Fibroblast of skin of right biceps (primary cell): ENCODE data around the gene DNM3.
A peak's percentile ranks its signal among the peaks of the same experiment; 100 is the strongest.

Experiments
- DNase-seq: peaks from one replicate; pipeline ENCODE4 v3.0.0-alpha.2; 2013

Gene DNM3

GRCh38 chr1:172145231-172145651 is 303.9 kb downstream of the DNM3 start:
- DNase-seq = peak; percentile 97

DNA sequence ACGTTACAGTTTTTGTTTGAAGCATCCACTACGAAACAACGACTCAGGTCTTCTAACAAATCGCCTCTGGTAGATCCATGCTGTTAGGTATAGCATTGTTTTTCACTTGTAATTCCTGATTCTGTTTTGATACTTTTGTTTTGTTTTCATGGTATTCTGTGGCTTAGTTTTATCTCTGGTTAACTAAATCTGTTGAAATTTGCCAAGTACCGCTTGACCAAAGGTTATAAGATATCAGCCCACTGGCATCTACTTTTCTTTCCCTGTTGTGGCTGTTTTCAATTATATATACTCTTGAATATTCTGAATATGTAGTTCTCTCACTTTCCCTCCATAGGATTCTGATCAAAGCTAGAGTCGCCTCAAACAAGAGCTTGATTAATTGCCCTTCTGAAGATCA is 304.4 kb downstream of the DNM3 start:
- no peak for DNase-seq

GRCh38 chr1:172146141-172146850 is 305.0 kb downstream of the DNM3 start:
- DNase-seq = peak; percentile 72

- no peak for DNase-seq
Measured at GRCh38 chr1:172147541-172147940, 306.2 kb downstream of the DNM3 start.

GRCh38 chr1:172148213-172148612 is 306.9 kb downstream of the DNM3 start:
- peak; percentile 57 for DNase-seq

DNA sequence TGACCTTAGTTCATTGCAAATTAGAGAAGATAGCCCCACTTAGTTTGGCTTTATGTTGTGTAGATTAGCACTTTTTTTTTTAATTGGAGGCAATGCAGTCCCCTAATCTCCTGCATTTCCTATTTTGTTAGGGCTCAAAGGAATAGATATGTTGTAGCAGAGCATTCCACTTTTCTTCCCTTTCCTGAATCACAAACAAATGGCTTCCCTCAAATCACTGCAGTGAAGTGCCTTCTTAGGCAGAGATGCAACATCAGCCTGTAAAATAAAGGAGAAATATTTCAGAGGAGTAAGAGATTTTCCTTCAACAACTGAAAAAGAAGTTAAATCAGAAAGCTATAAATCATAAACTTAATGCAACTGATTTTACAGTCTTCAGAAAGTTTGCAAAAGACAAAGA is 307.4 kb downstream of the DNM3 start:
- DNase-seq = no peak

DNA sequence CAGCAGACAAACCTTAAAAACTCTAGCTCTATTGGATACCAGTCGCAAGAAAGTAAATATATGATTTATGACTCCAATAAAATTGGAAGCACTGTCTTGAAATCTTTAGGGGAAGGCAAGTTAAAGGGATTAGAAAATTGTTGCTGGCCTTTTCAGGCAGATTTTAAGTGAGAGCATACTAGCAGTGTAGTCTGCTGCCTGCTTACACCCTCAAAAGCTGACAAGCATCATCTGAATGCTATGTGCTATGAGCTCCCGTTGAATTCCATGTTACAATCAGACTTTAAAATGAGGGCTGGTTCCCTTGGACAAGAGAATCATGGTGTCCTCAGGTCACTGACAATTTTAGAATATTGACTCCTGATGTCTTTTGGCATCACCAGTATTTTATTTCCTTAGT is 308.0 kb downstream of the DNM3 start:
- DNase-seq = peak; percentile 69

- peak; percentile 92 for DNase-seq
Measured at GRCh38 chr1:172154551-172154950, 313.3 kb downstream of the DNM3 start.

- no peak for DNase-seq
Measured at GRCh38 chr1:172155766-172156165, 314.5 kb downstream of the DNM3 start.

DNA sequence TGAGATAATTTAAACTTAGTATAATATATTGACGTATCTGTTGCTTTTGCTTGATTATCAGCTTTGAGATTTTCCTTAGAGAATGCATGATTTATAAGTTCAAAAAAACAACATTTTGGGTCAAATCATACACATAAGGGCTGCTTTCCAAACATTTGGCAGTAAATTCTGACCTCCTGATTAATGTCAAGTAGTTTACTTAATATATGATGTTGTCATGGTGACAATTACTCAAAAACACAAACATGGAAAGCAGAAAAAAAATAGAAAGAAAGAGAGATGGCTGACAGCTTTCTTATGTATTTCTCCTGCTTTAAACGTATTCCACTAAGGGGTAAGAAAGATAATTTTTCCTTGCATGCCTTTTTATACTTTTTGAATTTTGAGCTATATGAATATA is 320.9 kb downstream of the DNM3 start:
- DNase-seq = no peak

DNA sequence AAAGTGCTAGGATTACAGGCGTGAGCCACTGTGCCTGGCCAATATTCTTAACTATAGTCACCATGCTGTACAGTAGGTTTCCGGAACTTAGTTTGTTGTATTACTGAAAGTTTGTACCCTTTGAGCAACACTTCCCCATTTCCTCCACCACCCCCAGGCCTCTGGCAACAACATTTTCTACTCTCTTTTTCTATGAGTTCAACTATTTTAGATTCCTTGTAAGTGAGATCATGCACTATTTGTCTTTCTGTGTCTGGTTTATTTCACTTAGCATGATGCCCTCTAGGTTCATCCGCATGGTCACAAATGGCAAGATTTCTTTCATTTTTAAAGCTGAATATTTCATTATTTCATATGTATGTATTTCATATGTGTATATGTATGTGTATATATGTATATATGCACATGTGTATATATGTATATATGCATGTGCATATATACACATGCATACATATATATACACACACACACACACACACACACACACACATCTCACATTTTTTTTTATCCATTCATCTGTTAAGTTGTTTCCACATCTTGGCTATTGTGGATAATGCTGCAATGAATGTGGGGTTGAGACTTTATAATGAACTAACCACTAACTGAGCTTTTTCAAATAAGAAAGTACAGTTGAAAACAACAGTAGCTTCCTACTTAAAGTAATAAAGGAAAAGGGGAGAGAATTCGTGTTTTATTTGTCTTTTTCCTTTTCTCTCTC is 322.4 kb downstream of the DNM3 start:
- DNase-seq = peak; percentile 73

- DNase-seq = no peak
Measured at GRCh38 chr1:172165403-172165802, 324.1 kb downstream of the DNM3 start.

DNA sequence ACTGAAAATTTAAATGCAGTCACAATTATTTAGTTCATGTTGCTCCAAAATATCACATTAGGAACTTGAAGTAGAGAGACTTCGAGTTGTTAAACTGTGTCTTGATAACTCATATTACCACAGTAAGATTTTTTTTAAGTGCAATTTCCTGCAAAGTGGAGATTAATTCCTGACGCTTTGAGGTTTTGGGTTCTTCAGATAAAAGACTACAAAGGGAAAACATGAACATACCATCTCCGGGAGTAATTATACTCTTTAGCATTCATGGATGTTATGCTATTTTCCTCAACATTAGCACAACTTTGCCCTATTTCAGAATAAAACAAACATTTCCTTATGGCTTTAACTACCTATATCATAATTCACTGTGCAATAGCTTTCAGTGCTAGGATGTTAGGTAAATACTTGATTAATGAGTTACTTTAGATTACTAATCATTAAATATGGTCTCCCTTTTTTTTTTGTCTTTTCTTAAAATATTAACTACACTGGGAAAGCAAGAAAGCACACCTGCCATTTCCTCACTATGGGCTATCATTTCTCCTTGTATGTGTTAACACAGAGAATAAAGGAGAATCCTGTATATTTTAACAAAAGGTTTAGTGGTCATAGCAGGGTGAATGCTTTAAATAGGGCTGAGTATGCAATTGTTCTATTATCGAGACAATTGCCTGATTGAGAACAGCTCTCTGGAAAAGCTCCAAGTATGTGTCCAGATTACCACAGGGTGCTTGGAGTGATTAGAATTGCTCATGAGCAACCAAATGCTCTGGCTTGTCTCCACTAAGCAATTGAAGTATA is 326.7 kb downstream of the DNM3 start:
- peak; percentile 95 for DNase-seq

DNA sequence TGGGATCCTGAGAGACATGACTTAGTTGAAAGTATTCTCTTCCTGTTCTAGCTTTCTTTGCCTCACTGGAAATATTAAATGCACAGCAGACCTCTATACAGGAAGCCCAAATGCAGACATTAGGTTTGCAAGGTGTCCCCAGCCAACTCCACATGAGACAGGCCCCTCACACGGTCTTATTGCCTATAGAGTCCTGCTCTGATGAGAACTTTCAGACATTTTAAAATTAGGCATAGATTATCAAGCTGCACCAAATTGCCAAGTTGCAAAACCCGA is 327.2 kb downstream of the DNM3 start:
- DNase-seq = no peak

- no peak for DNase-seq
Measured at GRCh38 chr1:172169836-172170235, 328.5 kb downstream of the DNM3 start.

GRCh38 chr1:172172352-172172831 is 331.1 kb downstream of the DNM3 start:
- peak; percentile 72 for DNase-seq

- no peak for DNase-seq
Measured at GRCh38 chr1:172176206-172176605, 334.9 kb downstream of the DNM3 start.

GRCh38 chr1:172177849-172178248 is 336.6 kb downstream of the DNM3 start:
- no peak for DNase-seq

- no peak for DNase-seq
Measured at GRCh38 chr1:172178886-172179285, 337.6 kb downstream of the DNM3 start.

GRCh38 chr1:172179918-172180317 is 338.6 kb downstream of the DNM3 start:
- DNase-seq = no peak

GRCh38 chr1:172180501-172181285 is 339.4 kb downstream of the DNM3 start:
- DNase-seq = peak; percentile 68

- peak; percentile 46 for DNase-seq
Measured at GRCh38 chr1:172184506-172185191, 343.4 kb downstream of the DNM3 start.
